GM18858 (cell line): ENCODE measurements around the gene TUT4.

Source experiments
- ATAC-seq: cut with Tn5 transposase; IDR thresholded peaks from one replicate; pipeline ENCODE4 v1.9.1; 2021; ENCODE audit not compliant: unreplicated experiment

The TUT4 gene

GRCh38 chr1:52476943-52477342 is 75.9 kb downstream of the TUT4 start:
- ATAC-seq: no peak

GRCh38 chr1:52474807-52475206 is 78.1 kb downstream of the TUT4 start:
- ATAC-seq: no peak

- no peak for ATAC-seq
These were observed 79.9 kb downstream of the TUT4 start for GRCh38 chr1:52473039-52473438.

- no peak for ATAC-seq
These were observed 80.5 kb downstream of the TUT4 start for GRCh38 chr1:52472384-52472783.

- ATAC-seq: no peak
These were observed 83.8 kb downstream of the TUT4 start for GRCh38 chr1:52469108-52469507.

GRCh38 chr1:52463891-52464290 is 89.0 kb downstream of the TUT4 start:
- ATAC-seq: no peak

- no peak for ATAC-seq
These were observed 91.1 kb downstream of the TUT4 start for GRCh38 chr1:52461821-52462220.

- no peak for ATAC-seq
These were observed 92.2 kb downstream of the TUT4 start for GRCh38 chr1:52460694-52461093.

- no peak for ATAC-seq
These were observed 97.2 kb downstream of the TUT4 start for GRCh38 chr1:52455686-52456085.

- ATAC-seq: no peak
These were observed 98.1 kb downstream of the TUT4 start for GRCh38 chr1:52454779-52455178.

- no peak for ATAC-seq
These were observed 98.8 kb downstream of the TUT4 start for GRCh38 chr1:52454127-52454526.

GRCh38 chr1:52444463-52444862 is 108.4 kb downstream of the TUT4 start:
- no peak for ATAC-seq

GRCh38 chr1:52439976-52440375 is 112.9 kb downstream of the TUT4 start:
- ATAC-seq: no peak

GRCh38 chr1:52436817-52437216 is 116.1 kb downstream of the TUT4 start:
- ATAC-seq: no peak

- ATAC-seq: no peak
These were observed 117.2 kb downstream of the TUT4 start for GRCh38 chr1:52435650-52436049.

- no peak for ATAC-seq
These were observed 117.7 kb downstream of the TUT4 start for GRCh38 chr1:52435211-52435610.

- ATAC-seq: no peak
These were observed 120.1 kb downstream of the TUT4 start for GRCh38 chr1:52432807-52433206.

GRCh38 chr1:52427152-52427551 is 125.7 kb downstream of the TUT4 start:
- no peak for ATAC-seq

- no peak for ATAC-seq
These were observed 126.5 kb downstream of the TUT4 start for GRCh38 chr1:52426371-52426770.

- no peak for ATAC-seq
These were observed 128.1 kb downstream of the TUT4 start for GRCh38 chr1:52424813-52425212.

- ATAC-seq: no peak
These were observed 128.7 kb downstream of the TUT4 start for GRCh38 chr1:52424231-52424636.

GRCh38 chr1:52423771-52424170 is 129.1 kb downstream of the TUT4 start:
- no peak for ATAC-seq

GRCh38 chr1:52423055-52423454 is 129.8 kb downstream of the TUT4 start:
- ATAC-seq: no peak

GRCh38 chr1:52420713-52421112 is 132.2 kb downstream of the TUT4 start:
- ATAC-seq: no peak
